Naive thymus-derived CD4-positive, alpha-beta T cell (primary cell): ENCODE data around the gene ANKRD9. TPM values are rescaled to one million over a fixed set of nuclear protein-coding genes. Genes with fewer than 3 reads are reported as not detected.
"Not testable (repeated sequence)": the region's sequence is repeated elsewhere in the genome, so short reads cannot be mapped to it uniquely, and the experiment has no call there.

ENCODE experiments used
- ATAC-seq: fragments of 150-1000 bp; cut with Tn5 transposase; 2 replicates; pipeline ENCODE4 v1.10.0; 2021; ENCODE audit warnings: mild to moderate bottlenecking, moderate library complexity
- CTCF ChIA-PET: fragments of 350-600 bp; sonication (Branson Sonifier 250); formaldehyde crosslinking; loops from one replicate; lab custom pipeline; 2021; ENCODE audit warnings: antibody characterized with exemption; lab: Charles Lee
- POLR2A ChIA-PET: fragments of 350-600 bp; sonication (Branson Sonifier 250); formaldehyde crosslinking; loops from one replicate; lab custom pipeline; 2021; ENCODE audit warnings: antibody characterized with exemption, inconsistent platforms; lab: Charles Lee
- DNase-seq, 9 donors: peaks; one replicate each; pipeline versions ENCODE4 v3.0.0 to v3.0.0-alpha.2; 2020 to 2022; ENCODE audit warnings: mixed read lengths in 1 of 9
- H3K27ac ChIP-seq: one replicate; pipeline ENCODE4 v1.7.0; 2013; ENCODE audit warnings: mild to moderate bottlenecking, low read depth, low read length, moderate library complexity
- H3K27me3 ChIP-seq, 2 donors: one replicate each; pipeline ENCODE4 v1.7.0; 2013; ENCODE audit warnings: low read length in 2 of 2, mild to moderate bottlenecking in 2 of 2, moderate library complexity in 2 of 2; ENCODE audit not compliant: control insufficient read depth in 2 of 2, insufficient read depth in 2 of 2
- H3K36me3 ChIP-seq, 3 experiments: 1 replicate in 2 of 3; 2 replicates in 1 of 3; pipeline ENCODE4 v1.7.0; 2013; ENCODE audit warnings: low read length in 3 of 3, mild to moderate bottlenecking in 3 of 3, moderate library complexity in 1 of 3; ENCODE audit not compliant: insufficient read depth in 3 of 3, control insufficient read depth in 2 of 3
- H3K4me1 ChIP-seq, 2 donors: one replicate each; pipeline ENCODE4 v1.7.0; 2013; ENCODE audit warnings: low read length in 2 of 2, mild to moderate bottlenecking in 2 of 2, moderate library complexity in 1 of 2; ENCODE audit not compliant: control insufficient read depth in 2 of 2, insufficient read depth in 2 of 2
- H3K4me3 ChIP-seq: 2 replicates; pipeline ENCODE4 v1.7.0; 2013; ENCODE audit warnings: mild to moderate bottlenecking, low read length
- H3K9me3 ChIP-seq, 3 experiments: 1 replicate in 2 of 3; 2 replicates in 1 of 3; pipeline ENCODE4 v1.7.0; 2013; ENCODE audit warnings: low read length in 3 of 3; ENCODE audit not compliant: control insufficient read depth in 2 of 3
- H3K27ac Mint-ChIP-seq, 9 donors: one replicate each; pipeline ENCODE4 v1.8.0; 2020 to 2022; ENCODE audit warnings: mixed read lengths in 9 of 9, mild to moderate bottlenecking in 8 of 9, moderate library complexity in 5 of 9, inconsistent platforms in 2 of 9
- H3K27me3 Mint-ChIP-seq, 5 donors: one replicate each; pipeline ENCODE4 v1.8.0; 2021 to 2022; ENCODE audit warnings: mixed read lengths in 5 of 5, mild to moderate bottlenecking in 1 of 5
- H3K36me3 Mint-ChIP-seq, 5 donors: one replicate each; pipeline ENCODE4 v1.8.0; 2020 to 2022; ENCODE audit warnings: mixed read lengths in 5 of 5, mild to moderate bottlenecking in 3 of 5, inconsistent platforms in 1 of 5
- H3K4me1 Mint-ChIP-seq, 7 donors: one replicate each; pipeline ENCODE4 v1.8.0; 2020 to 2022; ENCODE audit warnings: mixed read lengths in 7 of 7, mild to moderate bottlenecking in 3 of 7, inconsistent platforms in 1 of 7
- H3K4me3 Mint-ChIP-seq, 10 donors: one replicate each; pipeline ENCODE4 v1.8.0; 2020 to 2022; ENCODE audit warnings: mild to moderate bottlenecking in 10 of 10, mixed read lengths in 10 of 10, moderate library complexity in 6 of 10, inconsistent platforms in 2 of 10
- H3K9me3 Mint-ChIP-seq, 11 donors: one replicate each; pipeline ENCODE4 v1.8.0; 2020 to 2022; ENCODE audit warnings: mixed read lengths in 11 of 11, mild to moderate bottlenecking in 4 of 11, inconsistent platforms in 1 of 11, moderate library complexity in 1 of 11
- intact Hi-C, 2 donors: fragments of 100-400 bp; cut with micrococcal nuclease; formaldehyde crosslinking; loops; one replicate each; pipeline ENCODE4 v1.15.1; 2023
- polyA plus RNA-seq, 2 donors: library from polyadenylated mRNA; unstranded; fragments of 300-500 nt; fragmentation: Illumina TruSeq; gene quantifications; one replicate each; pipeline ENCODE4 v1.2.3, GENCODE V29; 2021
- total RNA-seq, 6 experiments: library from RNA in 5 of 6; stranded (reverse) in 5 of 6; gene quantifications; 1 replicate in 5 of 6; 2 replicates in 1 of 6; pipeline ENCODE4 v1.2.3 and lab custom pipeline; 2021 to 2026

The ANKRD9 gene
- total and polyA plus RNA-seq, 7 experiments from 2014 or later: 0.26 to 8.1 (median 1.4) TPM

DNA sequence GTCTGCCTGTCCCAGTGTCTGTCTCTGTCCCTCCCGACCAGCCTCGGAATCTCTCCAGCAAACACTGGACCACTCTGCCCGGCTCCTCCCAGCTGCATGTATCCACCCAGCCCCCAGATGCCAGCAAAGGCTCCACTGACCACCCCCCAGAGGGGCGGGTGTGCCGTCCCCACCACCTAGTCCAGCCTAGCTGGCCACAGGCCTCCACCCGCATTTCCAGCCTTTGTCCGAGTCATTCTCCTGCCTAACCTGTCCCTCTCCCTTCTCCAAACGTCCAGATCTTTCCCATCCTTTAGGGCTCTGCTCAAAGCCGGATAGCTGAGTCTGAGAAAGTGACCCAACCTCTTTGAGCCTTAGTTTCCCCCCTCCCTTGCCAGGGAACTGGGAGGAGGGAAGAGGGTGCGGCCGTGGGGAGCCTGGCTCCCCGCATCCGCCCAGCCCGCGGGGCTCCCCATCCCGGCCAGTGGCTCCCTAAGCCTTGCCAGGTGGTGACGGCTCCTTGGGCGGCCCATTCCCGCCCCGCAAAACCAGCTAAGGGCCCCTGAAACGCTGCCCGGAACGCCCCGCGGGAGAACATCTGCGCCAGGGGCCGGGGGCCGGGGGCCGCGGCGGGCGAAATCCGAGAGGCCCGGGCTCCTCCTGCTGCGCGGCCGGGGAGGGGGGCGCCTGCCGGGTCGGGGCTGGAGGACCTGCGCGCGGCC is 34.6 kb upstream of the ANKRD9 start:
- Histone ChIP-seq H3K9me3 (no peaks in the 10 kb centered on the region), H3K27ac (no peak overlapping the region), H3K27me3 (peaks cover 0 to 13% of the 10 kb centered on the region in 2 donors), H3K36me3 (no peaks in the 10 kb centered on the region), H3K4me3 (no peak overlapping the region), H3K4me1 (no peaks in the 10 kb centered on the region)
- POLR2A ChIA-PET: interaction anchor here (0.6 kb wide), 1 partner anchor 10 kb away, joined by 5 read pairs; no protein-coding TSS in a partner anchor
- DNase-seq (no peak), ATAC-seq (no peak)
- H3K36me3 Mint-ChIP-seq: peaks cover 0 to 6% (median 0%) of the 10 kb centered on the region in 5 donors
- intact Hi-C loops: no loop called here
- CTCF ChIA-PET: no interaction called here
- H3K9me3 Mint-ChIP-seq: peaks cover 0 to 6% (median 0%) of the 10 kb centered on the region in 11 donors
- peaks cover 0 to 8% (median 0%) of the 10 kb centered on the region in 7 donors for H3K4me1 Mint-ChIP-seq
- no peak overlapping the region for H3K27ac Mint-ChIP-seq
- peak overlapping the region in 2 of 10 donors; percentile 1 to 58 for H3K4me3 Mint-ChIP-seq
- peaks cover 23 to 55% (median 34%) of the 10 kb centered on the region in 5 donors for H3K27me3 Mint-ChIP-seq

DNA sequence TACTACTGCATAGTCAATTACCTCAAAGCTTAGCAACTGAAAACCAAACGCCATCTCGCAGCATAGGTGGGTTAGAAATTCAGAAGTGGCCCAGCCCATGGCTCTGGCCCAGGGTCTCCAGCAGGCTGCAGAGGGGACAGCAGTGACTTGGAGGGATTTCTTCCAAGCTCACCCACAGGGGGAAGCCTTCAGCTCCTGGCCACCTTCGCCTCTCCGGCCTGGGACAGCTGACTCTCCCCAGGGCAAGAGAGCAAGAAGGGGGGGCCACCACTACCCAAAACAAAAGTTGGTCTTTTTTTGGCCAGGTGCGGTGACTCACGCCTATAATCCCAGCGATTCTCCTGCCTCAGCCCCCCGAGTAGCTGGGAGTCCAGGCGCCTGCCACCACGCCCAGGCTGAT is 32.2 kb upstream of the ANKRD9 start:
- no peaks in the 10 kb centered on the region for H3K9me3 Mint-ChIP-seq
- H3K27ac Mint-ChIP-seq: no peak overlapping the region
- intact Hi-C loops: no loop called here
- Histone ChIP-seq H3K27ac (no peak overlapping the region), H3K36me3 (no peaks in the 10 kb centered on the region), H3K4me3 (no peak overlapping the region), H3K9me3 (no peaks in the 10 kb centered on the region), H3K4me1 (no peaks in the 10 kb centered on the region), H3K27me3 (peaks cover 0 to 10% of the 10 kb centered on the region in 2 donors)
- POLR2A ChIA-PET: interaction anchor here (0.6 kb wide), 1 partner anchor 769 kb away, joined by 3 read pairs; no protein-coding TSS in a partner anchor
- CTCF ChIA-PET: interaction anchor here (0.7 kb wide), 1 partner anchor 104 kb away, joined by 3 read pairs; no protein-coding TSS in a partner anchor
- no peak overlapping the region for H3K4me3 Mint-ChIP-seq
- H3K27me3 Mint-ChIP-seq: peaks cover 16 to 33% (median 21%) of the 10 kb centered on the region in 5 donors
- peaks cover 0 to 8% (median 0%) of the 10 kb centered on the region in 7 donors for H3K4me1 Mint-ChIP-seq
- DNase-seq: no peak
- no peaks in the 10 kb centered on the region for H3K36me3 Mint-ChIP-seq
- ATAC-seq: no peak

DNA sequence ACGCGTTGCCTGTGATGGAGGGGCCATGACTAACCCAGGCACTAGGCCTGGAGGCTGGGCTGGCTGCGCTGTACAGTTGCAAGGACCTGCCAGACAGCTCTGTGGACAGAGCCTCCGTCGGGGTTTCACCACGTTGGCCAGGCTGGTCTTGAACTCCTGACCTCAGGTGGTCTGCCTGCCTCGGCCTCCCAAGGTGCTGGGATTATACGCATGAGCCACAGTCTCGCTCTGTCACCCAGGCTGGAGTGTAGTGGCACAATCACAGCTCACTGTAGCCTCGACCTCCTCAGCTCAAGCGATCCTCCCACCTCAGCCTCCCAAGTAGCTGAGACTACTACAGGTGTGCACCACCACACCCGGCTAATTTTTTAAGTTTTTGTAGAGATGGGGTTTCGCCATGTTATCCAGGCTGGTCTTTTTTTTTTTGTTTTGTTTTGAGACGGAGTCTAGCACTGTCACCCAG is 31.5 kb upstream of the ANKRD9 start:
- H3K9me3 Mint-ChIP-seq, H3K4me3 ChIP-seq, H3K27ac ChIP-seq, ATAC-seq, DNase-seq, H3K36me3 Mint-ChIP-seq, H3K4me1 Mint-ChIP-seq, intact Hi-C loops, H3K36me3 ChIP-seq, H3K4me3 Mint-ChIP-seq, H3K27ac Mint-ChIP-seq, H3K9me3 ChIP-seq, H3K4me1 ChIP-seq: not testable (repeated sequence)
- CTCF ChIA-PET: interaction anchor here (0.7 kb wide), 1 partner anchor 103 kb away, joined by 3 read pairs; no protein-coding TSS in a partner anchor
- peaks cover 15 to 28% (median 18%) of the 10 kb centered on the region in 5 donors for H3K27me3 Mint-ChIP-seq
- H3K27me3 ChIP-seq: peaks cover 0 to 10% of the 10 kb centered on the region in 2 donors
- POLR2A ChIA-PET: interaction anchor here (0.6 kb wide), 1 partner anchor 768 kb away, joined by 3 read pairs; no protein-coding TSS in a partner anchor

DNA sequence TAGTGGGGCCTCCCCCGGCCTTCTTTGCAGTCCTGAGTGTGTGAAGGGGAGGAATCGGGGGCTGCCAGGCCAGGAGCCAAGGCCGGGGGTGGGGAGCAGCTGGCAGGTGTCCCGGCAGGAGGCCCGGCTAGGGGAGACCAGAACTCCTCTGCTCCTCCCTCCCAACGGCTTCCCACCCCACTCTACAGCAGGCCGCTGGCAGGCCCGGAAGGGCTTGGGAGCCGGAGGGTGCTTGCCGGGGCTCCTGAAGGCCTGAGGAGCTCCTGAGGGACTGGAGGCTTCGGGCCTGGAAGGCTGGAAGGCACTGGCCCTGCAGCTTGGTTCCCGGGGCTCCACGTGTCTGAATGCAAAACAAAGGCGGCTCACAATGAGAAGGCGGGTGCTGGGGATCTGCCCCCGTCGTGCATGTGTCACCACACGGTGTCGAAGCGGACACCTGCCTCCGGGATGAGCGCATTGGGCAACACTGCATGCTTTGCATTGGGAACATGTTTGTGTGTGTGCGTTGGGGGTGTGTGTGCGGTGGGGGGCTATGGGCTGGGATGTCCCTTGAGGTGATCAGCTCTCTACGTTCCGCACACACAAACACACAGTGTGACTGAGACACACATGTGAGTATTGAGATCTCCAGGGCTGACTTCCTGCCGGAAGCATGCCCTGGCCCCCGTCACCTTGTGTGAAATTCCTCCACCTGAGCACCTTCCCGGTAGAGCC is 30.9 kb upstream of the ANKRD9 start:
- no peak overlapping the region for H3K27ac ChIP-seq
- no peaks in the 10 kb centered on the region for H3K36me3 ChIP-seq
- no peaks in the 10 kb centered on the region for H3K36me3 Mint-ChIP-seq
- POLR2A ChIA-PET: no interaction called here
- CTCF ChIA-PET: no interaction called here
- H3K4me3 ChIP-seq: no peak overlapping the region
- H3K4me3 Mint-ChIP-seq: no peak overlapping the region
- peaks cover 0 to 5% of the 10 kb centered on the region in 2 donors for H3K27me3 ChIP-seq
- no peak overlapping the region for H3K27ac Mint-ChIP-seq
- H3K27me3 Mint-ChIP-seq: peaks cover 9 to 22% (median 12%) of the 10 kb centered on the region in 5 donors
- intact Hi-C loops: no loop called here
- no peaks in the 10 kb centered on the region for H3K4me1 ChIP-seq
- no peaks in the 10 kb centered on the region for H3K9me3 Mint-ChIP-seq
- ATAC-seq: no peak
- no peaks in the 10 kb centered on the region for H3K9me3 ChIP-seq
- DNase-seq: no peak
- peaks cover 0 to 7% (median 0%) of the 10 kb centered on the region in 7 donors for H3K4me1 Mint-ChIP-seq

DNA sequence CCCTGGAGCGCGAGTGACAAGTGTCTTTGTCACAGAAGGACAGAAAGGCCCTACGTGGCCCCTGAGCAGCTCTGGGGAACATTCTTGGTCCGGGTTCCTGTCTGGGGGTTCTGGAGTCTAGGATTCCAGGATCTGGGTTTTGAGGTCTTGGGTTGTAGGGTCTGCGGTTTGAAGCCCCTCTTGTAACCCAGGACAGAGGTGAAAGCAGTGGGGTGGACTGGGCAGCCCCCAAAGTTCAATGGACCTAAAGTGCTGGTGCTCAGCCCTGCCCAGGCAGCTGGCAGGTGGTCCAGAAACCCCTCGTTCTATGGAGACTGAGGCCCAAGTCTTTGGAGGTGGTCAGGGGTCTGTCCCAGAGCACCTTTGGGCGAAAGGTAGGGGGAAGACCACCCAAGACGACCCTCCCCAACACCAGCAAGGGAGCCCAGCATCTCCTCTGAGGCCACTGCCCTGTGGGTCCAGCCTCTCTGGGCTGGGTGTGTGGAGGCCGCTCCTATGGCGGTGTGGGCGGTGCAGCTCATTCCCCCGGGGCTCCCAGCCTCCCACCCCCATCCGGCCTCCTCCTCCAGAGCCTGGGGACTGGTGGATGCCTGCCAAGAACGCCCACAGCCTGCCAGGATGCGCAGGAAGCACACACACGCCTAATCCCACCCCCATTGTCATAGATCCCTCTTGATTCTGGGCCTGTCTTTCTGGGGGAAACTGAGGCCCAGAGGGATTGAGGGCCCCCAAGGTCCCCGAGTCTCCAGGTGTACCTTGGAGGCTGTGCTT is 30.2 kb upstream of the ANKRD9 start:
- Histone ChIP-seq H3K4me1 (no peaks in the 10 kb centered on the region), H3K4me3 (no peak overlapping the region), H3K36me3 (no peaks in the 10 kb centered on the region), H3K9me3 (no peaks in the 10 kb centered on the region), H3K27me3 (peaks cover 0 to 4% of the 10 kb centered on the region in 2 donors), H3K27ac (no peak overlapping the region)
- no peak overlapping the region for H3K4me3 Mint-ChIP-seq
- H3K27me3 Mint-ChIP-seq: peaks cover 4 to 17% (median 8%) of the 10 kb centered on the region in 5 donors
- H3K4me1 Mint-ChIP-seq: peaks cover 0 to 2% (median 0%) of the 10 kb centered on the region in 7 donors
- ATAC-seq: no peak
- no peaks in the 10 kb centered on the region for H3K36me3 Mint-ChIP-seq
- no peaks in the 10 kb centered on the region for H3K9me3 Mint-ChIP-seq
- no peak overlapping the region for H3K27ac Mint-ChIP-seq
- ChIA-PET POLR2A (no interaction called here), CTCF (no interaction called here)
- intact Hi-C loops: no loop called here
- no peak for DNase-seq
